ENCODE data around the gene TGFB2.

DNA sequence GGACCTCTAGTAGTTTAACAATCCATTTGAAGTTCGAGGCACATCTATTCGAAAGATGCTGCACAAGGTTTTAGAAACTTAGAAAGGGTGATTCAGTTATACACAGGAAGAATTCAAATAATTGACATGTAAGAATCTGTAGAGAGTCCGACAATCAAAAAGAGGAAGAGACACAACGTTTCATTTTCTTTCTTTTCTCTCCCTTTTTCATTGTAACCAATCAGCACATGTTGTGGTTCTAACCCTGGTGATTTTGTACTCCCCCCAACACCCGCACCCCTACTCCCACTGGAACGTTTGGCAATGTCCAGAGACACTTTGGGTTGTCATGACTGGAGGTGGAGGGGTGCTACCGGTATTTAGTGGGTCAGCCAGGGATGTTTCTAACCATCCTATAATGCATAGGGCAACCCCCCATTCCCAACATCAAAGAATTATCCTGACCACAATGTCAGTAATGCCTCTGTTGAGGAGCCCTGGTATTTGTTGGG is 4.9 kb downstream of the TGFB2 start:
- no peak for TF ChIP-seq EP300 (IDR thresholded peaks at IDR 0.05)
- TF ChIP-seq, protein P1, sequence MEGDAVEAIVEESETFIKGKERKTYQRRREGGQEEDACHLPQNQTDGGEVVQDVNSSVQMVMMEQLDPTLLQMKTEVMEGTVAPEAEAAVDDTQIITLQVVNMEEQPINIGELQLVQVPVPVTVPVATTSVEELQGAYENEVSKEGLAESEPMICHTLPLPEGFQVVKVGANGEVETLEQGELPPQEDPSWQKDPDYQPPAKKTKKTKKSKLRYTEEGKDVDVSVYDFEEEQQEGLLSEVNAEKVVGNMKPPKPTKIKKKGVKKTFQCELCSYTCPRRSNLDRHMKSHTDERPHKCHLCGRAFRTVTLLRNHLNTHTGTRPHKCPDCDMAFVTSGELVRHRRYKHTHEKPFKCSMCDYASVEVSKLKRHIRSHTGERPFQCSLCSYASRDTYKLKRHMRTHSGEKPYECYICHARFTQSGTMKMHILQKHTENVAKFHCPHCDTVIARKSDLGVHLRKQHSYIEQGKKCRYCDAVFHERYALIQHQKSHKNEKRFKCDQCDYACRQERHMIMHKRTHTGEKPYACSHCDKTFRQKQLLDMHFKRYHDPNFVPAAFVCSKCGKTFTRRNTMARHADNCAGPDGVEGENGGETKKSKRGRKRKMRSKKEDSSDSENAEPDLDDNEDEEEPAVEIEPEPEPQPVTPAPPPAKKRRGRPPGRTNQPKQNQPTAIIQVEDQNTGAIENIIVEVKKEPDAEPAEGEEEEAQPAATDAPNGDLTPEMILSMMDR (IDR thresholded peaks at IDR 0.05): no peak

All from sigmoid colon (tissue), 4 donors.